NCI-H187 treated with DMSO at 0.1 percent for 48 hours (cell line): ENCODE measurements around the gene DCUN1D1.

Experiments
- DNase-seq: peaks from one replicate; lab custom pipeline; 2025; lab: John Stamatoyannopoulos, UW

Gene DCUN1D1

DNA sequence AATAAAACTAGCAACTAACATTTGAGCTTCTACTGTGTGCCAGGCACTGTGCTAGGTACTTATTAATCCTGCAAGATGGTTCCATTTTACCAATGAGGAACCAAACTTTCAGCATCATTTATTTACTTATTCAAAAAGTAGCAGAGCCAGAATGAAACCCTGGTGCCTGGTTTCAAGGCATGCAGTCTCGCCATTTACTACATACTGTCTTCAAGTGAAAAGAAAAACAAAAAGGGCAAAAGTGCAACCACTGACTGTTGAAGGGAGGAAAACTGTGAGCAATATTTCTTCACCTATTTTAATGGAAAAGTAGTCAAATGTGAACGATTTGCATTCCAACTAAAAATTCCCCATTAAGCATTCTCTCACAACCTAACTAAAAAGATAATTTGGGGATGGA lies 8.7 kb downstream of the DCUN1D1 start:
- DNase-seq, result no peak

DNA sequence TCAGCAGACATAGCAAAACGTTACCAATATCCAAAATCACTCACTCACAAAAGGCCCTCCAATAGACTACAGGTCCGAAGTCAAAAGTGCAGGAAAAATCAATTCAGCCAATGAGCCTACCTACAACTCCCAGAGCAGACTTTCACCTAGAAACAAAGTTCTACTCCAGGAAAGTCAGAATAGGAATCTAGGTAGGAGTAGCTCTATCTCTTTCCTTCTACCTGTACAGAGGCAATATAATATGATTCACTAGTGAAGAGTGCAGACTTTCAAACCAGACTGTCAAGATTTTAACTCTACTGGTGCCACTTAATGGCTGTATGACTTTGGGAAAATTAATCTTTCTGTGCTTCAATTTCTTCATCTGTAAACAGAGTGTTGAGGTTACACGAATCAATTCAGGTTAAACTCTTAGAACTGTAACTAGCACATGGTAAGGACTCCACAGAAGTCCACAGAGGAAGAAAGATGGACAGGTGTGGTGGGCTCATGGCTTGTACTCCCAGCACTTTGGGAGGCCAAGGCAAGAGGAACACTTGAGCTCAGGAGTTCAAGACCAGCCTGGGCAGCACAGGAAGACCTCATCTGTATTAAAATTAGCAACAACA lies 9.4 kb downstream of the DCUN1D1 start:
- no peak for DNase-seq

- no peak for DNase-seq
These were observed 10.5 kb downstream of the DCUN1D1 start for GRCh38 chr3:182969853-182970252.

DNA sequence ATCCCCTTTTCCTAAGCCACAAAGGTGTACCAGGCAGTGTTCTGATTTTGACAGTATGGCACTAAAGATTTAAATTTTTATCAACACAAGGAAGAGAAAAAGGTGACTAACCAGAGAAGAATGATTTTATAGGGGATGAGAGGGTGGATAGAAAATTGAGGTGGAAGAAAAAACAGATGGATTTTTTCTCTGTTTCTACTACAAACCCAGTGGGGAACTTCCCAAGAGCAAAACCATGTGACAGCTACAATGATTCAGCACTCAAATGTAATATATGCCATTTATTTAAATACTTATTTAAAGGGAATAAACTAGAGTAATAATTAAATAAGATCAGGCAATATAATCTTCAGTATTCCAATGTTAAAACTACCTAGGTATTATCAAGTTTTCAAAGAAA lies 11.1 kb downstream of the DCUN1D1 start:
- DNase-seq, result no peak

- no peak for DNase-seq
These were observed 12.8 kb downstream of the DCUN1D1 start for GRCh38 chr3:182967218-182968204.

DNA sequence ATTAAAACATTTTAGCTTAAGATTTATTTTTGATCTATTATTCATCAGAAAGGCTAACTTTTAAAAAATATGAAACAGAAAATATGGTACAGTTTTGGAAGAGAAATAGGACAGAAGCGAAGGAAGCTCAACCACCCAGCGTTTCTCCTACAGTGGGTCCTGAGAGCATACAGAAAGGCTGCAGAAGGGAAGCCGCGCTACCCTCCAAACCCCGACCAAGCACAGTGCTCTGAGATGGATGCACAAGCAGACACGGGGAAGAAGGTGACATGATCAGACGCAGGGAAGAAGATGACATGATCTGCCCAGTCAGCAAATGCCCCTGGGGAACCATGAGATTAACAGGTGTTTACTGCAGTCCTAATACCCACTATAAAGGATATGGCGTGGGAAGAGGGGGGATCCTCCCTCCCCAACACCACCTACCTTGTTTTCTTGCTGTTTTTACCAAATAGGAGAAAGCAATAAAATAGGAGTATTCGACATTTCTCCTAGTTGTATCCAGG lies 14.4 kb downstream of the DCUN1D1 start:
- no peak for DNase-seq

- DNase-seq, result no peak
These were observed 16.2 kb downstream of the DCUN1D1 start for GRCh38 chr3:182964179-182964578.

GRCh38 chr3:182962166-182962565 lies 18.2 kb downstream of the DCUN1D1 start:
- DNase-seq, result no peak

DNA sequence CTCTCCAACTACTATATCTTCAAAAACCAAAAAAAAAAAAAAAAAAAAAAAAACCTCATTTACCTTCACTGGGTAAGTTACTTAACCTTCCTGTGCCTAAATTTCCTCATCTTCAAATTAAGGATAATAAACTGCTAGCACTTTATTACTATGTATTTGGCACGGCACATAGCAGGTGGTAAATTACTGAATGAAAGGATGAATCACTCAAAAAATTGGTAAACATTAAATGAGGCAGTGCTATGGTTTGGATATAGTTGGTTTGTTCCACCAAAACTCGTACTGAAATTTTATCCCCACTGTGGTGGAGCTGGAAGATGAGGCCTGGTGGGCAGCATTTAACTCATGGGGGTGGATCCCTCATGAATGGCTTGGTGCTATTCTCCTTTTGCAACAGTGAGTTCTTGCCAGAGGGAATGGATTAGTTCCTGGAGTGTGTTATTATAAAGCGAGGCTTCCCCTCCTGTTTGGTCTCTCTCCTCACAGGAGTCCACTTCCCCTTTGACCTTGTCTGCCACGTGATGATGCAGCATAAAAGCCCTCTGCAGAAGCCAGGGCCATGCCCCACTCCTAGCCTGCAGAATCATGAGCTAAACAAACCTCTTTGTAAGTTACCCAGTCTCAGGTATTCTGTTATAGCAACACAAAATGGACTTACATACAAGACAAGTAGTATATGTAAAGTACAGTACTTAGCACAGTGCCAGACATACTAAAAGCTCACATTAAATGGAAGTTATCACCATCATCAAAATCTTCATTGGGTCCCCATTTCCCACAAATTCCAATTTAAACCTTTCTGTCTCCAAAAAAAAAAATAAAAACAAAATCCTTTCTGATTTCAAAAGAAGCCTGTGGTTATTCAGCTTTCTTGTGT lies 20.6 kb downstream of the DCUN1D1 start:
- DNase-seq, result no peak

DNA sequence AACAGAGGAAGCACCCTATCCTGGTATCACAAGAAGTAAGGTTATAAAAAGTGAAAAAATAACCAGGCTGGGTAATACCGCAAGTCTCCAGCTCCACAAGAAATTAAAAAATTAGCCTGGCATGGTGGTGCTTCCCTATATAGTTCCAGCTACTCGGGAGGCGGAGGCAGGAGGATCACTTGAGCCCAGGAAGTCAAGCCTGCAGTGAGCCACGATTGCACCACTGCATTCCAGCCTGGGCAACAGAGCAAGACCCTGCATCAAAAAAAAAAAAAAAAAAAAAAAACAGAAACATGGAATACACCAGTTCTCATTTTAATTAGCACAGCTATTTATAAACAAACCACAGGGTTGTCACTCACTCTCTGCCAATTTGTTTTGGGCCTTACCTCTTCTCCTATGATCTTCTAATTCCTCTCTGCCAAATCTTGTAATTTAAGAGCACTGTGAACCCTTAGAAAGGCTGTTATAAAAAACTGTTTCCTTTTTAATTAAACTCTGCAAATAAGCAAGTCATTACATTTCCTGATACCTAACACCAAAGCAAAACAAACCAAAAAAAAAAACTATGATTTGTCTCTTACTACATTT lies 22.6 kb downstream of the DCUN1D1 start:
- DNase-seq, result no peak

GRCh38 chr3:182957226-182957625 lies 23.1 kb downstream of the DCUN1D1 start:
- DNase-seq, result no peak

DNA sequence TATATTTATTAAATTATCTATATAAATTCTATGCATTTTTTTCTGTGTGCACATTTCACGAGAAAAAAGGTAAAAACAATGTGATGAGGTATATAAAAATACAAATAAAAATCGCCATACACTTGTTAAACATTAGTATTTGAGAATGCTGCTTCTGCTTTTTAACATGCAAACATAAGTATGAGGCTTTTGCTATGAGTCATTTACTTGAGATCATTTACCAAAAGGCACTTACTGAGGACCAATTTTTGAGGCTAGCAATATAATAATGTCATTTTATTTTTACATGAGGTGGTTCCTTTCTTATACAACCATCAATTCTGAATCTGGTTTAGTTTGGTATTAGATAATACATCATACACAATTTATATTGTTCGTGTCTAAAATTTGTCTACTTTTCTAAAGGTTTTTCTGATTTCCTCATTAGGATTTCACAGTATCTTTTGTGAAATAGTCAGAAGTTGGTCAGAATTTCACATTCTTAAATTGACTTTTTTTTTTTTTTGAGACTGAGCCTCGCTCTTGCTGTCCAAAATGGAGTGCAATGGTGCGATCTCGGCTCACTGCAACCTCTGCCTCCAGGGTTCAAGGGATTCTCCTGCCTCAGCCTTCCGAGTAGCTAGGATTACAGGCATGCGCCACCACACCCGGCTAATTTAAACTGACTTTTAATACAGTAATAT lies 25.6 kb downstream of the DCUN1D1 start:
- no peak for DNase-seq

DNA sequence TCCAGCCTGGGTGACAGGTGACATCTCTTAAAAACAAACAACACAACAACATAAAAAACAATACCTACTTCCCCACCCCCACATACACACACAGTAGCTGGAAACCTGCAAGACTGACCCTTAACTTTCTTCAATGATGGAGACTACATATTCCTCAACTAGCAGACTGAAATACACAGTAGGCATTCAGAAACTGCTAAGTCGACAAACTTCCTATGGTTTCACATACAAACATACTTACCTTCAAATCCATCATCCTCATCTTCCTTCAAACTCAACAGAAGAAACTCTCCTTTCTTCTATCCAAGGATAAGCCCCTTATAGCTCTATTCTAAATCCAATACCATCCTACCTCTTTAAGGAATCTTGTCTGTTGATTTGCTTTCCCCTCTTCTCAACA lies 30.6 kb downstream of the DCUN1D1 start:
- no peak for DNase-seq

DNA sequence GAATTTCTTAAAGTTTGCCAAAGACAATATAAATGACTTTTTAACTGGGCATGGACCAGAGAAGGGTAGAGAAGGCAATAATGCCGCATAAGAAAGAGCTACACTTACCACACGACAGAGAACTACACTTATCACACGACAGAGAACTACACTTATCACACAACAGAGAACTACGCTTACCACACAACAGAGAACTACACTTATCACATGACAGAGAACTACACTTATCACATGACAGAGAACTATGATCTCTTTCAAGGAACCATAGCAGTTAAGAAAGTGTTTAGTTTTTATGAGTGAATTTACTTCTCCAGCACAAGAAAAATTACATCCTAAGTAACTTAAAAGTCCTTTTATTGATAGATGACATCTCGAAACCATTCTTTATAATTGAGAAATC lies 32.0 kb downstream of the DCUN1D1 start:
- no peak for DNase-seq

DNA sequence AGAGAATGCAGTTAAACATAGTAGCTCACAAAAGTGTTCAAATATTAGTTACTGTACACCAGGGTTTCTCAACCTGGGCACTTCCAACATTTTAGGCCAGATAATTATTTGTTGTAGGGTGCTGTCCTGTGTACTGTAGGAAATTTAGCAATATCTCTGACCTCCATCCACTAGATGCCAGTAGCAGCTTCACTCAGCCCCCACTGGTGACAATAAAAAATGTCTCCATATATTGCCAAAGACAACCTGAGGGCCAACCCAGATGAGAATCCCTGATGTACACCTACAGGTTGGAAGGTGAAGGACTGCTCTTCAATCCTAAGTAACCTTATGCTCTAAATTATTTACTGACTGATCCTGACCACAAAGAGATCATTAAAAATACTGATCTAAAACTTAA lies 32.5 kb downstream of the DCUN1D1 start:
- no peak for DNase-seq

DNA sequence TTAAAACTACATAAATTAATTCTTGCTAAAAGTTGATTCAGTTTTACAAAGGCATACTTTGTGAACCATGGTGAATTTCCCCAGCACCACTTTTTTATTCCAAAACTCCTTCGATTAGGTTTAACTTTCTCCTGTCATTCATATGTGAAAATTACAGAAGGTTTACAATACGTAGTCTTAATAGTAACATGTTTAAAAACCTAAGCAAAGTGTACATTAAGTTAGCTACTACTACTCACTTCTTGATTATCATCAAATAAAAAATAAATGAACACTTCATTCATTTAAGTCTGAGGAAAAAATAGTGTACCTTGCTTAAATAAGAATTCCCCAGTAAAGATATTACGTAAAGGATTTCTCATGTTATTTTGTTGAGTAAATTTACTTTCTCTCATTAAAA lies 38.6 kb downstream of the DCUN1D1 start:
- no peak for DNase-seq

DNA sequence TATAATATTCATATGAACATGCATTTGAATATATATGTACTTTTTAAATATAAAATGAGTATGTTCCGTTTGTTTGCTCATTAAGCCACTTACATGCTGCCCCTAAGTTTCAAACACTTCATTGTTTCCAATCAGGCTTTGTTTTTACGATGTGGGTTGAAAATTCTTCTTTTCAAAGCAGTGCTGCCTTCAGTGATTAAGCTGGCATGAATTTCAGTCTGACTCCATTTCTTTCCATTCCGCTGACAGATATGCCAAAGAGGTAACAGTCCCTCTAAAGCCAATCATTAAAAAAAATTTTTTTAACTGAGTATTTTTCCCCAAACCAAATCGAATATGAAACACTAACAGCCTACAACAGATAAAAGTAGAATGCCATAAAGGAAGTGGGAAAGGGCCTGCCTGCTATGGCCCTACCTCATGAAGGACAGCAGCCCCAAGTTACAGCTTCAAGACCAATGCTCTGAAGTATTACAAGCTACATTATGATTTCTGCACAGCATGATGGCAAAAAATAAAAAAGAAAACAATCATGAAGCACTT lies 40.0 kb downstream of the DCUN1D1 start:
- DNase-seq, result no peak

DNA sequence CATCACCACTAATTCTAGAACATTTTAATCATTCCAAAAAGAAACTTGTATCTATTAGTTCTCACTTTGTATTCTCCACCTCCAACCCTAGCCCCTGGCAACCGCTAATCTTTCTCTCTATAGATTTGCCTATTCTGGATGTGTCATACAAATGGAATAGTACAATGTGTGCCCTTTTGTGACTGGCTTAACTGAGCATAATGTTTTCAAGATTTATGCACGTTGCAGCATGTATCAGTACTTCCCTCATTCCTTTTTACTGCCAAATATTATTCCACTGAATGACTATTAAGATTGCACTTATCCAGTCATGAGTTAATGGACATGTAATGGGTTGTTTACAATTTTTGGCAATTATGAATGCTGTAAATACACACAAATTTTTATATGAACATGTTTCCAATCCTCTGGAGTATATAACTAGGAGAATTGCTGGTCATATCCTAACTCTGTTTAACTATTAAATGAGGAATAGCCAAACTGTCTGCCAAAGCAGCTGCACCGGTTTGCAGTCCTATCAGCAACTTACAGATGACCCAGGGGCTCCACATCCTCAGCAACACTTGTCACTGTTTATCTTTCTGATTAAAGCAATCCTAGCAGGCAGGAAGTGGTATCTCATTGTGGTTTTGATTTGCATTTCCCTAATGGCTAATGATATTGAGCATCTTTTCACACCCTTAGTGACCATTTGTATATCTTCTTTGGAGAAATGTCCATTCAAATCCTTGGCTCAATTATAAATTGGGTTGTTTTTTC lies 42.9 kb downstream of the DCUN1D1 start:
- DNase-seq, result no peak

- DNase-seq, result no peak
These were observed 43.4 kb downstream of the DCUN1D1 start for GRCh38 chr3:182936918-182937285.

GRCh38 chr3:182936239-182936917 lies 44.0 kb downstream of the DCUN1D1 start:
- no peak for DNase-seq
